Osteoblast (primary cell): Measurements from ENCODE around the gene WASHC4. TPM values are rescaled to one million over a fixed set of nuclear protein-coding genes. Genes with fewer than 3 reads are reported as not detected.

Experiments
- DNase-seq: peaks from one replicate; pipeline ENCODE4 v3.0.0; 2011; ENCODE audit warnings: low spot score, mixed read lengths; ENCODE audit not compliant: insufficient read length; ENCODE audit errors: missing footprints
- H2AFZ ChIP-seq: 2 replicates; pipeline ENCODE4 v1.6.0; 2011; ENCODE audit warnings: mild to moderate bottlenecking, low read length
- H3K27ac ChIP-seq: 2 replicates; pipeline ENCODE4 v1.5.1; 2011; ENCODE audit warnings: mild to moderate bottlenecking, low read depth, low read length, moderate library complexity
- H3K27me3 ChIP-seq: 2 replicates; pipeline ENCODE4 v1.6.0; 2012; ENCODE audit warnings: mild to moderate bottlenecking, control low read depth, inconsistent platforms, low read length, moderate library complexity; ENCODE audit not compliant: insufficient read depth
- H3K36me3 ChIP-seq: 2 replicates; pipeline ENCODE4 v1.5.1; 2011; ENCODE audit warnings: mild to moderate bottlenecking, low read length, control low read depth, moderate library complexity; ENCODE audit not compliant: insufficient read depth
- H3K4me1 ChIP-seq: 2 replicates; pipeline ENCODE4 v1.5.1; 2011; ENCODE audit warnings: mild to moderate bottlenecking, low read length, control low read depth, moderate library complexity; ENCODE audit not compliant: insufficient read depth
- H3K4me2 ChIP-seq: 2 replicates; pipeline ENCODE4 v1.6.0; 2011; ENCODE audit warnings: mild to moderate bottlenecking, low read length; ENCODE audit not compliant: insufficient read depth
- H3K4me3 ChIP-seq: fragments of 200-600 bp; sonication (generic); 3 replicates; pipeline ENCODE4 v1.5.1; 2012; ENCODE audit warnings: mild to moderate bottlenecking, low read length, inconsistent platforms; ENCODE audit not compliant: insufficient read depth
- H3K79me2 ChIP-seq: 2 replicates; pipeline ENCODE4 v1.6.0; 2012; ENCODE audit warnings: mild to moderate bottlenecking, low read length, control low read depth, inconsistent platforms; ENCODE audit not compliant: insufficient read depth
- H3K9me3 ChIP-seq: 2 replicates; pipeline ENCODE4 v1.5.1; 2011; ENCODE audit warnings: low read depth, low read length, control low read depth
- H4K20me1 ChIP-seq: 2 replicates; pipeline ENCODE4 v1.6.0; 2012; ENCODE audit warnings: mild to moderate bottlenecking, low read length, control low read depth; ENCODE audit not compliant: insufficient read depth
- CTCF ChIP-seq: IDR thresholded peaks from 2 replicates; pipeline ENCODE4 v1.5.1; 2011; ENCODE audit warnings: mild to moderate bottlenecking, low read depth, low read length, moderate library complexity; ENCODE audit errors: extremely low read depth
- total RNA-seq: library from RNA; depleted of rRNA; stranded (reverse); fragments of >200 nt; gene quantifications from 2 replicates; pipeline ENCODE4 v1.2.3, GENCODE V29; 2012

The WASHC4 gene
- total RNA-seq, 1 donor = 124 TPM

GRCh38 chr12:105189293-105189692 lies 81.8 kb downstream of the WASHC4 start:
- no peaks in the 10 kb centered on the region for H4K20me1 ChIP-seq
- peaks cover 93% of the 10 kb centered on the region for H3K36me3 ChIP-seq
- no peaks in the 10 kb centered on the region for H3K9me3 ChIP-seq
- H3K27me3 ChIP-seq = no peaks in the 10 kb centered on the region
- peaks cover 3% of the 10 kb centered on the region for H3K79me2 ChIP-seq
- TF ChIP-seq CTCF = no peak
- no peak overlapping the region for H3K27ac ChIP-seq
- H3K4me3 ChIP-seq = no peak overlapping the region
- no peaks in the 10 kb centered on the region for H3K4me1 ChIP-seq
- no peak overlapping the region for H3K4me2 ChIP-seq
- no peak overlapping the region for H2AFZ ChIP-seq
- no peak for DNase-seq

GRCh38 chr12:105190530-105190929 lies 83.0 kb downstream of the WASHC4 start:
- H3K79me2 ChIP-seq = peaks cover 3% of the 10 kb centered on the region

GRCh38 chr12:105192624-105193225 lies 85.2 kb downstream of the WASHC4 start:
- H3K79me2 ChIP-seq = peaks cover 3% of the 10 kb centered on the region
- H3K4me2 ChIP-seq = no peak overlapping the region
- H4K20me1 ChIP-seq = no peaks in the 10 kb centered on the region
- no peaks in the 10 kb centered on the region for H3K9me3 ChIP-seq
- H3K4me3 ChIP-seq = no peak overlapping the region
- H3K27ac ChIP-seq = no peak overlapping the region
- H3K4me1 ChIP-seq = no peaks in the 10 kb centered on the region
- no peak overlapping the region for H2AFZ ChIP-seq
- H3K27me3 ChIP-seq = no peaks in the 10 kb centered on the region
- peaks cover 87% of the 10 kb centered on the region for H3K36me3 ChIP-seq
- TF ChIP-seq CTCF = no peak
- no peak for DNase-seq

More at GRCh38 chr12:105190530-105190929, 83.0 kb downstream of the WASHC4 start:
- Histone ChIP-seq H3K27ac (no peak overlapping the region), H3K4me2 (no peak overlapping the region), H3K9me3 (no peaks in the 10 kb centered on the region), H4K20me1 (no peaks in the 10 kb centered on the region), H3K4me3 (no peak overlapping the region), H3K4me1 (no peaks in the 10 kb centered on the region), H3K27me3 (no peaks in the 10 kb centered on the region), H3K36me3 (peaks cover 91% of the 10 kb centered on the region), H2AFZ (no peak overlapping the region)
- DNase-seq = no peak
- TF ChIP-seq CTCF = no peak

- Histone ChIP-seq H3K27me3 (no peaks in the 10 kb centered on the region), H3K27ac (no peak overlapping the region), H3K4me1 (peaks cover 4% of the 10 kb centered on the region), H4K20me1 (no peaks in the 10 kb centered on the region), H3K4me3 (no peak overlapping the region), H3K9me3 (no peaks in the 10 kb centered on the region), H3K4me2 (no peak overlapping the region), H3K79me2 (no peaks in the 10 kb centered on the region), H2AFZ (no peak overlapping the region), H3K36me3 (peaks cover 73% of the 10 kb centered on the region)
- TF ChIP-seq CTCF = no peak
- DNase-seq = no peak
Observed at GRCh38 chr12:105194947-105195346, 87.4 kb downstream of the WASHC4 start.
